ENCODE results near the gene C1orf56.

The C1orf56 gene

GRCh38 chr1:151060007-151060656 lies 12.6 kb downstream of the C1orf56 start, which contains the start of gene MLLT11:
MLLT11 (plus strand) TSS chr1:151060397; CDS start chr1:151067225, 6,828 bp downstream.
- H3K79me2 ChIP-seq (ENCODE audit: control insufficient read depth, low read length): peaks cover 61% of the 10 kb centered on the region
- H3K4me3 ChIP-seq (ENCODE audit: low read length): peak within 1 kb of the TSS; percentile 86
- peak within 1 kb of the TSS; percentile 88 for H3K4me2 ChIP-seq (ENCODE audit: low read length)
- no peaks in the 10 kb centered on the region for H3K9me3 ChIP-seq (ENCODE audit: control insufficient read depth, insufficient read depth, low read length)
- peaks cover 38% of the 10 kb centered on the region for H3K36me3 ChIP-seq (ENCODE audit: control insufficient read depth, low read length)
- TF ChIP-seq EZH2phosphoT487 (IDR thresholded peaks at IDR 0.05; ENCODE audit: borderline replicate concordance, low read length) (no peak), CTCF (IDR thresholded peaks at IDR 0.05; ENCODE audit: low read depth, low read length, poor library complexity, severe bottlenecking) (peak; percentile 54)
- H4K20me1 ChIP-seq (ENCODE audit: control insufficient read depth, insufficient read depth, low read depth, low read length): peaks cover 15% of the 10 kb centered on the region
- no peaks in the 10 kb centered on the region for H3F3A ChIP-seq (ENCODE audit: control insufficient read depth, insufficient read depth)
- H3K4me1 ChIP-seq (ENCODE audit: control insufficient read depth, low read length): peaks cover 43% of the 10 kb centered on the region
- H3K9me2 ChIP-seq (replicated peaks; ENCODE audit: control insufficient read depth, low read length): no peaks in the 10 kb centered on the region
- no peaks in the 10 kb centered on the region for H3K27me3 ChIP-seq (ENCODE audit: control insufficient read depth, low read length)
- H3K27ac ChIP-seq (ENCODE audit: low read depth, low read length): peak within 1 kb of the TSS; percentile 57

- Histone ChIP-seq H3K79me2 (ENCODE audit: control insufficient read depth, low read length) (peaks cover 56% of the 10 kb centered on the region), H3K9me3 (ENCODE audit: control insufficient read depth, insufficient read depth, low read length) (no peaks in the 10 kb centered on the region), H3K4me2 (ENCODE audit: low read length) (peak overlapping the region; percentile 88), H3K9me2 (replicated peaks; ENCODE audit: control insufficient read depth, low read length) (no peaks in the 10 kb centered on the region), H3F3A (ENCODE audit: control insufficient read depth, insufficient read depth) (no peaks in the 10 kb centered on the region), H4K20me1 (ENCODE audit: control insufficient read depth, insufficient read depth, low read depth, low read length) (peaks cover 15% of the 10 kb centered on the region), H3K27me3 (ENCODE audit: control insufficient read depth, low read length) (no peaks in the 10 kb centered on the region), H3K27ac (ENCODE audit: low read depth, low read length) (peak overlapping the region; percentile 57), H3K4me3 (ENCODE audit: low read length) (peak overlapping the region; percentile 86), H3K36me3 (ENCODE audit: control insufficient read depth, low read length) (peaks cover 31% of the 10 kb centered on the region), H3K4me1 (ENCODE audit: control insufficient read depth, low read length) (peaks cover 43% of the 10 kb centered on the region)
- TF ChIP-seq CTCF (IDR thresholded peaks at IDR 0.05; ENCODE audit: low read depth, low read length, poor library complexity, severe bottlenecking): no peak
- no peak for TF ChIP-seq EZH2phosphoT487 (IDR thresholded peaks at IDR 0.05; ENCODE audit: borderline replicate concordance, low read length)
Measured at GRCh38 chr1:151060657-151061421, 13.3 kb downstream of the C1orf56 start.

- Histone ChIP-seq H3K4me1 (ENCODE audit: control insufficient read depth, low read length) (peaks cover 35% of the 10 kb centered on the region), H3K27ac (ENCODE audit: low read depth, low read length) (no peak overlapping the region), H3K4me3 (ENCODE audit: low read length) (peak overlapping the region; percentile 86), H4K20me1 (ENCODE audit: control insufficient read depth, insufficient read depth, low read depth, low read length) (peaks cover 12% of the 10 kb centered on the region; the same call in 1 of the 2 replicates), H3K36me3 (ENCODE audit: control insufficient read depth, low read length) (peaks cover 23% of the 10 kb centered on the region), H3K9me2 (replicated peaks; ENCODE audit: control insufficient read depth, low read length) (no peaks in the 10 kb centered on the region), H3K4me2 (ENCODE audit: low read length) (peak overlapping the region; percentile 88), H3F3A (ENCODE audit: control insufficient read depth, insufficient read depth) (no peaks in the 10 kb centered on the region), H3K79me2 (ENCODE audit: control insufficient read depth, low read length) (peaks cover 48% of the 10 kb centered on the region), H3K27me3 (ENCODE audit: control insufficient read depth, low read length) (no peaks in the 10 kb centered on the region), H3K9me3 (ENCODE audit: control insufficient read depth, insufficient read depth, low read length) (no peaks in the 10 kb centered on the region)
- TF ChIP-seq CTCF (IDR thresholded peaks at IDR 0.05; ENCODE audit: low read depth, low read length, poor library complexity, severe bottlenecking): no peak
- no peak for TF ChIP-seq EZH2phosphoT487 (IDR thresholded peaks at IDR 0.05; ENCODE audit: borderline replicate concordance, low read length)
Measured at GRCh38 chr1:151061704-151062103, 14.2 kb downstream of the C1orf56 start.

Measured in DOHH2 (cell line).